Peyer's patch (tissue), 4 donors: Measurements from ENCODE around the gene MIF. TPM values are rescaled to one million over a fixed set of nuclear protein-coding genes. Genes with fewer than 3 reads are reported as not detected.
"Not testable (repeated sequence)": the region's sequence is repeated elsewhere in the genome, so short reads cannot be mapped to it uniquely, and the experiment has no call there.

Experiments used
- DNase-seq, 3 donors: peaks; one replicate each; pipeline ENCODE4 v3.0.0-alpha.2; 2017 to 2019
- H3K27ac ChIP-seq, 4 donors: fragments of 200-600 bp; sonication (generic); one replicate each; pipeline ENCODE4 v1.5.1; 2016 to 2019
- H3K27me3 ChIP-seq, 2 donors: fragments of 200-600 bp; sonication (generic); one replicate each; pipeline ENCODE4 v1.5.1; 2019
- H3K36me3 ChIP-seq, 3 donors: fragments of 200-600 bp; sonication (generic); one replicate each; pipeline ENCODE4 v1.5.1; 2016 to 2019
- H3K4me1 ChIP-seq, 4 donors: fragments of 200-600 bp; sonication (generic); one replicate each; pipeline ENCODE4 v1.5.1; 2016 to 2019
- H3K4me3 ChIP-seq, 4 donors: fragments of 200-600 bp; sonication (generic); 1 replicate in 3 of 4; 2 replicates in 1 of 4; pipeline ENCODE4 v1.5.1; 2016 to 2019; ENCODE audit warnings: mild to moderate bottlenecking in 1 of 4
- H3K9me3 ChIP-seq, 4 donors: fragments of 200-600 bp; sonication (generic); one replicate each; pipeline ENCODE4 v1.5.1; 2016 to 2019; ENCODE audit warnings: mild to moderate bottlenecking in 1 of 4
- POLR2A ChIP-seq, 2 donors: fragments of 450-650 bp; IDR thresholded peaks; one replicate each; pipeline ENCODE4 v1.5.1; 2017; ENCODE audit warnings: antibody characterized with exemption in 2 of 2, mild to moderate bottlenecking in 2 of 2, moderate library complexity in 2 of 2
- total RNA-seq, 4 donors: library from RNA; depleted of rRNA; stranded (reverse); fragments of >200 nt; gene quantifications; one replicate each; pipeline ENCODE4 v1.1.0, GENCODE V29; 2016
- TF ChIP-seq, protein P1 (sequence below), 6 experiments: fragments of 450-650 bp in 4 of 6; fragments of 200-600 bp in 2 of 6; sonication (generic) in 1 of 6; IDR thresholded peaks; one replicate each; pipeline ENCODE4 v1.5.1; 2017 to 2019; ENCODE audit warnings: antibody characterized with exemption in 6 of 6, mild to moderate bottlenecking in 3 of 6, moderate library complexity in 1 of 6

The MIF gene
- total RNA-seq, 4 donors from 2014 or later, result 97.9 to 206 (median 151) TPM

DNA sequence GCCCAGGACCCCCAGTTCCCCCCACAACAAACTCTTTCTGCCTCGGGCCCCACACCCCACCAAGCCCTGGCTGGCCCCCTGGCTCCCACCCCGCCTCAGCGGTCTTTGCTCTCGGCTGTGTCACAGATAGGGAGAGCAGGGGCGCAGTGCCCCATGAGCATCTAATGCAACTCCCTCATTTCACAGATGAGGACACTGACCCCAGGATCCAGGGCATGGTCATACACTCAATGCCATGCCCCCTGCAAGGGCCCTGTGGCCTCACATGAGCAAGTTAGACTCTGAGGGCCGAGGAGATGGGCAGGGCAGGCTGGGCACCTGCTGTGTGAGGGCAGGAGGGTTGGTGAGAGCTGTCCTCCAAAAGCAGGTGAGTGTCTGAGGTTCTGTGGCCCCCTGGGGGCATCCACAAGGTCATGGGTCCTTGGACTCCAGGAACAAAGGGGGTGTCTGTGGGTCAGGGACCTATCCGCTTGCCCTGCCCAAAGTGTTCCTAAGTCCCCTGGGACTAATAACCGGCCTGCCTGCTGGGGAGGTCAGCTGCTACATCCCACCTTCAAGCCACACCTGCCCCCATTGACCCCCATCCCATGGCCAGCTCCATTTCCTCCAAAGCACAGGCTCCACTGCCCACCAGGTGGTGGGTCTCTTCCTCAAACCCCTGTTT, 2.5 kb downstream of the MIF start:
- peaks cover 0 to 20% (median 0%) of the 10 kb centered on the region in 3 donors for H3K36me3 ChIP-seq
- TF ChIP-seq POLR2A (IDR thresholded peaks at IDR 0.05), result no peak
- TF ChIP-seq, protein P1, sequence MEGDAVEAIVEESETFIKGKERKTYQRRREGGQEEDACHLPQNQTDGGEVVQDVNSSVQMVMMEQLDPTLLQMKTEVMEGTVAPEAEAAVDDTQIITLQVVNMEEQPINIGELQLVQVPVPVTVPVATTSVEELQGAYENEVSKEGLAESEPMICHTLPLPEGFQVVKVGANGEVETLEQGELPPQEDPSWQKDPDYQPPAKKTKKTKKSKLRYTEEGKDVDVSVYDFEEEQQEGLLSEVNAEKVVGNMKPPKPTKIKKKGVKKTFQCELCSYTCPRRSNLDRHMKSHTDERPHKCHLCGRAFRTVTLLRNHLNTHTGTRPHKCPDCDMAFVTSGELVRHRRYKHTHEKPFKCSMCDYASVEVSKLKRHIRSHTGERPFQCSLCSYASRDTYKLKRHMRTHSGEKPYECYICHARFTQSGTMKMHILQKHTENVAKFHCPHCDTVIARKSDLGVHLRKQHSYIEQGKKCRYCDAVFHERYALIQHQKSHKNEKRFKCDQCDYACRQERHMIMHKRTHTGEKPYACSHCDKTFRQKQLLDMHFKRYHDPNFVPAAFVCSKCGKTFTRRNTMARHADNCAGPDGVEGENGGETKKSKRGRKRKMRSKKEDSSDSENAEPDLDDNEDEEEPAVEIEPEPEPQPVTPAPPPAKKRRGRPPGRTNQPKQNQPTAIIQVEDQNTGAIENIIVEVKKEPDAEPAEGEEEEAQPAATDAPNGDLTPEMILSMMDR (IDR thresholded peaks at IDR 0.05), result no peak
- no peaks in the 10 kb centered on the region for H3K9me3 ChIP-seq
- no peak overlapping the region for H3K4me3 ChIP-seq
- H3K4me1 ChIP-seq, result peaks cover 4 to 17% (median 6%) of the 10 kb centered on the region in 4 donors
- H3K27ac ChIP-seq, result no peak overlapping the region
- no peaks in the 10 kb centered on the region for H3K27me3 ChIP-seq
- no peak for DNase-seq

DNA sequence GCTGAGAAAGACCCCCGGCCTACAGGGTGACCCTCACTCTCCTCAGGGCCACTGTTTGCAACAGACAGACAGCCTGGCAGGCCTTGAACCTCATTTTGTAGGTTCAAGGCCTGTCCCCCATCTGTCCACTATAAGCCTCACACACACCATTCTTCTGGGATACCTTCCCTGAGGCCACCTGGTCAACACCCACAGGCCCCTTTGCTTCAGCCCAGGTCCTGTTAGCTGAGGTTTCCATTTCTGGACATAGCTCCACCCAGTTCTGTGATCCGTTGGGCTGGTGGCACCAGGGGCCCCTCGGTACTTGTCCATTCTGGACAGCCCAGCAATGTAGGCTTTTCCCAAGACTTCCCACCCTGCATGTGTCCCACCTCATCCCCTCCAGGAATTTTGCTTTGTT, 3.1 kb downstream of the MIF start:
- TF ChIP-seq POLR2A (IDR thresholded peaks at IDR 0.05), result no peak
- TF ChIP-seq, protein P1 (IDR thresholded peaks at IDR 0.05), result no peak
- no peak overlapping the region for H3K27ac ChIP-seq
- no peaks in the 10 kb centered on the region for H3K27me3 ChIP-seq
- H3K4me1 ChIP-seq, result peaks cover 4 to 17% (median 6%) of the 10 kb centered on the region in 4 donors
- no peak overlapping the region for H3K4me3 ChIP-seq
- no peaks in the 10 kb centered on the region for H3K9me3 ChIP-seq
- DNase-seq, result no peak
- H3K36me3 ChIP-seq, result peaks cover 0 to 20% (median 0%) of the 10 kb centered on the region in 3 donors

DNA sequence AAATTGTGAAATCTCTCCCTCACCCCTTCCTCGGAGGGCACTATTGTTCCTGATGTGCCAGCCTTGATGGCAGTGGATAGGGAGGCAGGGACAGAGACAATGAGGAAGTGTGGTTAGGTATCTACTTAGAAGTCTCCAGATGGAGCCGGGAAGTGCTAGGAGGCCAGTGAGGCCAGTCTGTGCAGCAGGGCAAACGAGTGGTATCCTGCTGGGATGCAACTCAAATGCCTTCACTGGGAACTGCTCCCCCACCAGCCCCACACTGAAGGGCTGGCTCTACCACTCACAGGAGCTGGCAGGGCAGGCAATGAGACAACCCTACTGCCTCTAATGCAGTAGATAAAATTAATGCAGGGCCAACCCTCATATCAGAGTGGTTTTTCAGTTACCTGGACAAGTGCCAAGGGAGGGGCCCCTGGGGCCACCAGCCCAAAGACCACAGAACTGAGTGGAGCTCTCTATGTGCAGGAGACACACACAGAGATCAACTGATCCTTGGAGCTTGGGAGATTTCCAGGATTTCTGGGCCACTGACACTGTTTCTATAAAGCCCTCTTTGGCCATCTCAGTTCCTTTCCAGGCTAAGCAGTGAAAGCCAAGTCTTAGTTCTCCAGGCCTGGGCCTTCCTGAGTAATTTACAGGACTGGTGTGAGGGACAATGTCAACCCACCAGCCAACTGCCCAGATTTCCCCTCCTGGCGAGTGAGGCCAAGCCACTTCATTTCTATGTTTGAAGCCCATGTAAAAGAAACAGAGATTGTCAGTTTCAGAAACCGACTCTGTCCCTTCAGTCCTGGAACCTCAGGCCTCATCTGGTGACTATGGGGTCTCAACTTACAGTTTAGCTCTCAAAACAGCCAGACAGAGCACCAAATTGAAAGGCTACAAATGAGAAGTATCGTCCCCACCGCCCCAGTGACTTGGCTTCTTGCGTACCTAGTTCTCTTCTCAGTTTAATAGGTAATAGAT, 4.1 kb downstream of the MIF start:
- no peak overlapping the region for H3K4me3 ChIP-seq
- H3K27ac ChIP-seq, result no peak overlapping the region
- TF ChIP-seq, protein P1 (IDR thresholded peaks at IDR 0.05), result no peak
- no peak for TF ChIP-seq POLR2A (IDR thresholded peaks at IDR 0.05)
- H3K36me3 ChIP-seq, result peaks cover 0 to 20% (median 0%) of the 10 kb centered on the region in 3 donors
- H3K4me1 ChIP-seq, result peaks cover 4 to 16% (median 6%) of the 10 kb centered on the region in 4 donors
- no peaks in the 10 kb centered on the region for H3K9me3 ChIP-seq
- no peaks in the 10 kb centered on the region for H3K27me3 ChIP-seq
- DNase-seq, result no peak

DNA sequence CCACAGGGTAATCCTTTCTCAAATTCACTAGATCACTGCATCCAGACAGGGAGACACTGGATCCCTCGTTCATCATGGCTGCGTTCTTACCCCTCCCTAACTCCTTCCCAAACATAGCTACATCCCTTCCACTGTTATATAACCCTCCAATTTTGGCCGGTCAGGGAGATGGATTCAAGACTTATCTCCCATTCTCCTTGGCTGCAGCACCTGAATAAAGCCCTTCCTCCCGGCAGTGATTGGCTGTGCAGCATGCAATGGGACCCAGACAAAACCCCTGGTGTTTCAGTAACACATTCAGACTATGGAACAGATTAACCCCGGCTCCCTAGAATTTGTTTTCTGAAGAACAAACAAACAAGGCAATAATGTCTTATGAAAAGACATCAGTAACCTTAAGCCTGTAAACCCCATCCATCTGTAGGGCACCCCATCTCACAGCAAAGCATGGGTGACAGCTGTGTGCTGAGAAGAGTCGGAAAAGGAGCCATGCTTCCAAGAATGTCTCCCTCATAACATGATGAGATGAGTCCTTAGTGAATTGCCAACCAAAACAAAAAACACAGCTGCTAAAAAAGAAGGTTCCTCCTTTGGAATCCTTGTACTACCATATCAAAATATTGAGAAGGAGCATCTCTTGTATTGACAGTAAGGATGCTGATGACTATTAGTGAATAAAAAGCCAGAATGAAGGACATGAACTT, 5.0 kb downstream of the MIF start:
- no peaks in the 10 kb centered on the region for H3K27me3 ChIP-seq
- peaks cover 0 to 20% (median 0%) of the 10 kb centered on the region in 3 donors for H3K36me3 ChIP-seq
- no peaks in the 10 kb centered on the region for H3K9me3 ChIP-seq
- no peak overlapping the region for H3K4me3 ChIP-seq
- no peak overlapping the region for H3K27ac ChIP-seq
- peaks cover 0 to 12% (median 2%) of the 10 kb centered on the region in 4 donors for H3K4me1 ChIP-seq
- TF ChIP-seq, protein P1 (IDR thresholded peaks at IDR 0.05), result no peak
- TF ChIP-seq POLR2A (IDR thresholded peaks at IDR 0.05), result no peak
- DNase-seq, result no peak

DNA sequence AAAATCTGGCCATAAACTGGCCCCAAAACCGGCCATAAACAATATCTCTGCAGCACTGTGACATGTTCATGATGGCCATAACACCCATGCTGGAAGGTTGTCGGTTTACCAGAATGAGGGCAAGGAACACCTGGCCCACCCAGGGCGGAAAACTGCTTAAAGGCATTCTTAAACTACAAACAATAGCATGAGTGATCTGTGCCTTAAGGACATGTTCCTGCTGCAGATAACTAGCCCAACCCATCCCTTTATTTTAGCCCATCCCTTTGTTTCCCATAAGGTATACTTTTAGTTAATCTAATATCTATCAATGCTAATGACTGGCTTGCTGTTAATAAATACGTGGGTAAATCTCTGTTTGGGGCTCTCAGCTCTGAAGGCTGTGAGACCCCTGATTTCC, 6.0 kb downstream of the MIF start:
- H3K4me3 ChIP-seq, H3K9me3 ChIP-seq, H3K27ac ChIP-seq, H3K27me3 ChIP-seq, DNase-seq, H3K4me1 ChIP-seq: not testable (repeated sequence)
- peaks cover 0 to 20% (median 0%) of the 10 kb centered on the region in 3 donors for H3K36me3 ChIP-seq
